22Rv1 (cell line): ENCODE measurements around the gene SDR42E2.

Source experiments
- CTCF ChIP-seq: fragments of 450-650 bp; IDR thresholded peaks from 2 replicates; pipeline ENCODE4 v1.5.1; 2017; ENCODE audit warnings: mild to moderate bottlenecking
- ZFX ChIP-seq: fragments of 450-650 bp; IDR thresholded peaks from 2 replicates; pipeline ENCODE4 v1.6.1; 2017; ENCODE audit warnings: antibody characterized with exemption, borderline replicate concordance

GRCh38 chr16:22117609-22118008 lies 44.7 kb upstream of the SDR42E2 start:
- TF ChIP-seq CTCF (no peak), ZFX (no peak)
